HCT116 (cell line): ENCODE results near the gene DIAPH3. TPM values are rescaled to one million over a fixed set of nuclear protein-coding genes. Genes with fewer than 3 reads are reported as not detected.

Experiments
- ATAC-seq: fragments of 200-7000 bp; cut with Tn5 transposase; 2 replicates; pipeline ENCODE4 v1.9.1; 2020; ENCODE audit warnings: mild to moderate bottlenecking, moderate library complexity
- BruUV-seq: library from RNA; stranded (reverse); fragments of 400-500 nt; replicated peaks from 2 replicates; lab custom pipeline; 2021; lab: Mats Ljungman, UMichigan
- CTCF ChIA-PET: fragments of 300-600 bp; sonication (Branson Sonifier 250); formaldehyde crosslinking; loops from one replicate; lab custom pipeline; 2021; ENCODE audit warnings: antibody characterized with exemption; lab: Charles Lee
- POLR2A ChIA-PET: fragments of 300-600, 350-600 bp; sonication (Branson Sonifier 250); formaldehyde crosslinking; loops from one replicate; lab custom pipeline; 2021; ENCODE audit warnings: antibody characterized with exemption; lab: Charles Lee
- RAD21 ChIA-PET, 2 experiments: fragments of 300-600 bp; sonication (Branson Sonifier 250); formaldehyde crosslinking; loops; one replicate each; lab custom pipeline; 2023; ENCODE audit warnings: low total read pairs in 2 of 2; ENCODE audit not compliant: uncharacterized antibody in 2 of 2, unreplicated experiment in 2 of 2, low non-redundant PET in 1 of 2; lab: Charles Lee
- DNase-seq: peaks from one replicate; pipeline ENCODE4 v3.0.0-alpha.2; 2010; ENCODE audit warnings: low read depth, low spot score
- H2AFZ ChIP-seq: fragments of 200-600 bp; shearing (Covaris generic), sonication (generic); 2 replicates; pipeline ENCODE4 v1.6.1; 2017; ENCODE audit warnings: low read depth, mixed run types, mixed read lengths, antibody characterized with exemption, low read length; ENCODE audit not compliant: poor library complexity, severe bottlenecking
- H3K27ac ChIP-seq: 2 replicates; pipeline ENCODE4 v1.5.1; 2012; ENCODE audit warnings: low read depth, low read length
- H3K27me3 ChIP-seq: fragments of 200-600 bp; sonication (generic); 2 replicates; pipeline ENCODE4 v1.6.1; 2016; ENCODE audit warnings: mixed run types, low read length, mixed read lengths; ENCODE audit not compliant: insufficient read depth
- H3K36me3 ChIP-seq, 2 experiments: fragments of 200-500 bp in 1 of 2; fragments of 200-600 bp in 1 of 2; sonication (Bioruptor generic) in 1 of 2; sonication (generic) in 1 of 2; 2 replicates each; pipeline versions ENCODE4 v1.5.1 to v1.6.1; 2014 to 2016; ENCODE audit warnings: low read length in 2 of 2, inconsistent platforms in 1 of 2, mixed read lengths in 1 of 2, mixed run types in 1 of 2; ENCODE audit not compliant: insufficient read depth in 2 of 2, control insufficient read depth in 1 of 2
- H3K4me1 ChIP-seq, 2 experiments: fragments of 200-600 bp in 1 of 2; sonication (generic) in 1 of 2; 2 replicates each; pipeline versions ENCODE4 v1.5.1 to v1.6.1; 2012 to 2017; ENCODE audit warnings: low read length in 2 of 2, inconsistent platforms in 1 of 2, mild to moderate bottlenecking in 1 of 2, mixed read lengths in 1 of 2, mixed run types in 1 of 2, moderate library complexity in 1 of 2; ENCODE audit not compliant: insufficient read depth in 2 of 2, control insufficient read depth in 1 of 2
- H3K4me2 ChIP-seq: fragments of 200-600 bp; sonication (generic); 2 replicates; pipeline ENCODE4 v1.6.1; 2017; ENCODE audit warnings: mixed run types, low read length, mixed read lengths
- H3K4me3 ChIP-seq, 2 experiments: fragments of 200-600 bp in 1 of 2; sonication (generic) in 1 of 2; replicated peaks in 1 of 2; 2 replicates each; pipeline ENCODE4 v1.5.1; 2011 to 2016; ENCODE audit warnings: low read length in 2 of 2, control low read depth in 1 of 2, low read depth in 1 of 2, mild to moderate bottlenecking in 1 of 2, mixed read lengths in 1 of 2, mixed run types in 1 of 2
- H3K79me2 ChIP-seq: fragments of 200-600 bp; sonication (generic); 2 replicates; pipeline ENCODE4 v1.6.1; 2017; ENCODE audit warnings: mild to moderate bottlenecking, mixed run types, low read length, moderate library complexity, mixed read lengths; ENCODE audit not compliant: insufficient read depth
- H3K9ac ChIP-seq: fragments of 200-600 bp; sonication (generic); 2 replicates; pipeline ENCODE4 v1.6.1; 2016; ENCODE audit warnings: low read length, mixed read lengths
- H3K9me2 ChIP-seq: fragments of 200-600 bp; sonication (generic), shearing (Covaris generic); 2 replicates; pipeline ENCODE4 v1.6.1; 2017; ENCODE audit warnings: mixed run types, mild to moderate bottlenecking, moderate library complexity; ENCODE audit not compliant: insufficient read depth
- H3K9me3 ChIP-seq, 2 experiments: fragments of 200-500 bp in 1 of 2; fragments of 200-600 bp in 1 of 2; sonication (Bioruptor generic) in 1 of 2; sonication (generic) in 1 of 2; 2 replicates each; pipeline ENCODE4 v1.6.1; 2014 to 2017; ENCODE audit warnings: low read length in 2 of 2, mixed read lengths in 2 of 2, inconsistent platforms in 1 of 2, low read depth in 1 of 2, mild to moderate bottlenecking in 1 of 2, mixed run types in 1 of 2, moderate library complexity in 1 of 2; ENCODE audit not compliant: control insufficient read depth in 1 of 2, insufficient read depth in 1 of 2
- H4K20me1 ChIP-seq: fragments of 200-600 bp; sonication (generic), shearing (Covaris generic); 2 replicates; pipeline ENCODE4 v1.6.1; 2017; ENCODE audit warnings: mixed run types, mild to moderate bottlenecking, moderate library complexity; ENCODE audit not compliant: insufficient read depth
- CBX3 ChIP-seq: IDR thresholded peaks from 2 replicates; pipeline ENCODE4 v1.6.1; 2012; ENCODE audit warnings: low read depth
- EZH2 ChIP-seq: fragments of 200-600 bp; sonication (generic); IDR thresholded peaks from 2 replicates; pipeline ENCODE4 v1.6.1; 2017; ENCODE audit warnings: antibody characterized with exemption, mixed run types
- POLR2A ChIP-seq: IDR thresholded peaks from 2 replicates; pipeline ENCODE4 v1.7.0; 2011; ENCODE audit warnings: borderline replicate concordance; ENCODE audit not compliant: insufficient read depth, insufficient read length; ENCODE audit errors: extremely low read depth
- POLR2AphosphoS5 ChIP-seq: IDR thresholded peaks from 2 replicates; pipeline ENCODE4 v1.6.1; 2011; ENCODE audit warnings: mild to moderate bottlenecking, low read depth, low read length, moderate library complexity
- RAD21 ChIP-seq: IDR thresholded peaks from 2 replicates; pipeline ENCODE4 v1.6.1; 2012; ENCODE audit warnings: low read depth, mild to moderate bottlenecking
- SRF ChIP-seq: IDR thresholded peaks from 2 replicates; pipeline ENCODE4 v1.6.1; 2012; ENCODE audit warnings: low read depth
- TCF7L2 ChIP-seq: IDR thresholded peaks from 2 replicates; pipeline ENCODE4 v1.7.0; 2011; ENCODE audit warnings: borderline replicate concordance, inconsistent platforms; ENCODE audit not compliant: insufficient read depth, insufficient read length; ENCODE audit errors: extremely low read depth
- intact Hi-C: fragments of 100-400 bp; cut with micrococcal nuclease; formaldehyde crosslinking; loops from 2 replicates; pipeline ENCODE4 v1.10.0; 2022
- total RNA-seq: library from RNA; stranded (reverse); gene quantifications from one replicate; pipeline ENCODE4 v1.2.1, GENCODE V29; 2021; ENCODE audit not compliant: unreplicated experiment
- TF ChIP-seq, protein P1 (sequence below), 3 experiments: fragments of 200-600 bp in 1 of 3; sonication (generic) in 1 of 3; IDR thresholded peaks in 2 of 3; conservative IDR thresholded peaks in 1 of 3; 2 replicates each; pipeline ENCODE4 v1.5.1; 2012 to 2017; ENCODE audit warnings: low read depth in 2 of 3, low read length in 2 of 3, antibody characterized with exemption in 1 of 3, borderline replicate concordance in 1 of 3, control low read depth in 1 of 3, mild to moderate bottlenecking in 1 of 3, mixed read lengths in 1 of 3, mixed run types in 1 of 3, moderate library complexity in 1 of 3; ENCODE audit not compliant: insufficient read depth in 1 of 3
- TF ChIP-seq, protein P2 (sequence below): IDR thresholded peaks from 2 replicates; pipeline ENCODE4 v1.6.1; 2012; ENCODE audit warnings: low read depth

DIAPH3 gene
- total RNA-seq, 1 experiment from 2014 or later = 22.8 TPM

GRCh38 chr13:59681636-59682311 lies 482.0 kb downstream of the DIAPH3 start:
- H4K20me1 ChIP-seq = no peaks in the 10 kb centered on the region
- POLR2A ChIA-PET = no interaction called here
- H3K4me1 ChIP-seq = no peaks in the 10 kb centered on the region
- no peak overlapping the region for H3K4me2 ChIP-seq
- no peaks in the 10 kb centered on the region for H3K27me3 ChIP-seq
- no peaks in the 10 kb centered on the region for H3K9me3 ChIP-seq
- CTCF ChIA-PET = interaction anchor here (0.9 to 4.3 kb wide), 10 partner anchors 10 to 749 kb away, joined by 3 to 28 read pairs (median 6); no protein-coding TSS in a partner anchor
- H3K36me3 ChIP-seq = no peaks in the 10 kb centered on the region
- no peak for TF ChIP-seq POLR2AphosphoS5
- no peak for TF ChIP-seq EZH2
- TF ChIP-seq POLR2A = no peak
- no peak for TF ChIP-seq TCF7L2
- no peak for TF ChIP-seq CBX3
- H3K9ac ChIP-seq = no peak overlapping the region
- H3K79me2 ChIP-seq = no peaks in the 10 kb centered on the region
- DNase-seq (no peak), ATAC-seq (no peak)
- no peak overlapping the region for H3K27ac ChIP-seq
- intact Hi-C loops = loop anchor here (1.0 to 2.0 kb wide), 3 partner anchors 89 to 647 kb away; no protein-coding TSS in a partner anchor
- H2AFZ ChIP-seq = no peak overlapping the region
- no TSS peak for BruUV-seq
- H3K9me2 ChIP-seq = no peaks in the 10 kb centered on the region
- RAD21 ChIA-PET = interaction anchor here in 1 of 2 experiments (1.1 kb wide), 1 partner anchor 90 kb away, joined by 3 read pairs; no protein-coding TSS in a partner anchor
- no peak overlapping the region for H3K4me3 ChIP-seq

DNA sequence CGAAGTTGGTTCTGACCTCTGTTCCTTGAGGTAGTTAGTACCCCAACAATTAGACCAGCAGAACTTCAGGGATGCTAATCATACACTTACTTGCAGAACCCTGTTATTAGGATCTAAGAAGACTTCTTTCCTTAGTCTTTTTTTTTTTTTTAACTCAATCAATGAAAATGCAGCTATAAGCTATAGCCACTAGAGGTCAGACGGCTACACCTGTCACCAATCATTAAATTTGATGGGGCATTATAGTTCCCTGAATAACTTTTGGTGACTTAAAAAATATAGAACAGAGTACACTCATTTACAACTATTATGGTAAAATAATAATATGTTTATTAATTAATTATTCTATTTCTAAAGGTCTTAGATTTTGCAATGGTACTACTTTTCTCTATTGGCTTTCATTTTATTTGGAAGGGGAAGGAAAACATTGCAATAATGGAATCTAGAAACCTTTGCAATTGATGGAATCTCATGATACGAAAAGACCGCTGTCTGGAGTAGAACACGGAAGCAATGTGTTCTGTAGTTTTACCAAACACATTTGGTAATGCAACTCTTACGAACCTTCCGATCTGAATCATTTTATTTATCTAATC lies 483.2 kb downstream of the DIAPH3 start:
- Histone ChIP-seq H3K9me2 (no peaks in the 10 kb centered on the region), H3K9me3 (no peaks in the 10 kb centered on the region), H3K27me3 (no peaks in the 10 kb centered on the region), H3K9ac (no peak overlapping the region), H3K27ac (no peak overlapping the region), H3K79me2 (no peaks in the 10 kb centered on the region), H3K4me3 (no peak overlapping the region), H3K4me1 (no peaks in the 10 kb centered on the region), H3K4me2 (no peak overlapping the region), H3K36me3 (no peaks in the 10 kb centered on the region), H2AFZ (no peak overlapping the region), H4K20me1 (no peaks in the 10 kb centered on the region)
- POLR2A ChIA-PET = no interaction called here
- RAD21 ChIA-PET = interaction anchor here in 1 of 2 experiments (0.9 kb wide), 1 partner anchor 226 kb away, joined by 3 read pairs; no protein-coding TSS in a partner anchor
- DNase-seq (peak; percentile 7), ATAC-seq (no peak)
- TF ChIP-seq, protein P1, sequence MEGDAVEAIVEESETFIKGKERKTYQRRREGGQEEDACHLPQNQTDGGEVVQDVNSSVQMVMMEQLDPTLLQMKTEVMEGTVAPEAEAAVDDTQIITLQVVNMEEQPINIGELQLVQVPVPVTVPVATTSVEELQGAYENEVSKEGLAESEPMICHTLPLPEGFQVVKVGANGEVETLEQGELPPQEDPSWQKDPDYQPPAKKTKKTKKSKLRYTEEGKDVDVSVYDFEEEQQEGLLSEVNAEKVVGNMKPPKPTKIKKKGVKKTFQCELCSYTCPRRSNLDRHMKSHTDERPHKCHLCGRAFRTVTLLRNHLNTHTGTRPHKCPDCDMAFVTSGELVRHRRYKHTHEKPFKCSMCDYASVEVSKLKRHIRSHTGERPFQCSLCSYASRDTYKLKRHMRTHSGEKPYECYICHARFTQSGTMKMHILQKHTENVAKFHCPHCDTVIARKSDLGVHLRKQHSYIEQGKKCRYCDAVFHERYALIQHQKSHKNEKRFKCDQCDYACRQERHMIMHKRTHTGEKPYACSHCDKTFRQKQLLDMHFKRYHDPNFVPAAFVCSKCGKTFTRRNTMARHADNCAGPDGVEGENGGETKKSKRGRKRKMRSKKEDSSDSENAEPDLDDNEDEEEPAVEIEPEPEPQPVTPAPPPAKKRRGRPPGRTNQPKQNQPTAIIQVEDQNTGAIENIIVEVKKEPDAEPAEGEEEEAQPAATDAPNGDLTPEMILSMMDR (IDR thresholded peaks at IDR 0.05 in 2 of 3, conservative IDR thresholded peaks at IDR 0.05 in 1 of 3; ENCODE audit: borderline replicate concordance in 1 of 3, insufficient read depth in 1 of 3, low read depth in 2 of 3, low read length in 2 of 3) = peak; percentile 41 to 73 (median 70); a peak in 5 of 6 replicates
- TF ChIP-seq TCF7L2 (no peak), RAD21 (peak; percentile 55), SRF (no peak)
- TF ChIP-seq, protein P2, sequence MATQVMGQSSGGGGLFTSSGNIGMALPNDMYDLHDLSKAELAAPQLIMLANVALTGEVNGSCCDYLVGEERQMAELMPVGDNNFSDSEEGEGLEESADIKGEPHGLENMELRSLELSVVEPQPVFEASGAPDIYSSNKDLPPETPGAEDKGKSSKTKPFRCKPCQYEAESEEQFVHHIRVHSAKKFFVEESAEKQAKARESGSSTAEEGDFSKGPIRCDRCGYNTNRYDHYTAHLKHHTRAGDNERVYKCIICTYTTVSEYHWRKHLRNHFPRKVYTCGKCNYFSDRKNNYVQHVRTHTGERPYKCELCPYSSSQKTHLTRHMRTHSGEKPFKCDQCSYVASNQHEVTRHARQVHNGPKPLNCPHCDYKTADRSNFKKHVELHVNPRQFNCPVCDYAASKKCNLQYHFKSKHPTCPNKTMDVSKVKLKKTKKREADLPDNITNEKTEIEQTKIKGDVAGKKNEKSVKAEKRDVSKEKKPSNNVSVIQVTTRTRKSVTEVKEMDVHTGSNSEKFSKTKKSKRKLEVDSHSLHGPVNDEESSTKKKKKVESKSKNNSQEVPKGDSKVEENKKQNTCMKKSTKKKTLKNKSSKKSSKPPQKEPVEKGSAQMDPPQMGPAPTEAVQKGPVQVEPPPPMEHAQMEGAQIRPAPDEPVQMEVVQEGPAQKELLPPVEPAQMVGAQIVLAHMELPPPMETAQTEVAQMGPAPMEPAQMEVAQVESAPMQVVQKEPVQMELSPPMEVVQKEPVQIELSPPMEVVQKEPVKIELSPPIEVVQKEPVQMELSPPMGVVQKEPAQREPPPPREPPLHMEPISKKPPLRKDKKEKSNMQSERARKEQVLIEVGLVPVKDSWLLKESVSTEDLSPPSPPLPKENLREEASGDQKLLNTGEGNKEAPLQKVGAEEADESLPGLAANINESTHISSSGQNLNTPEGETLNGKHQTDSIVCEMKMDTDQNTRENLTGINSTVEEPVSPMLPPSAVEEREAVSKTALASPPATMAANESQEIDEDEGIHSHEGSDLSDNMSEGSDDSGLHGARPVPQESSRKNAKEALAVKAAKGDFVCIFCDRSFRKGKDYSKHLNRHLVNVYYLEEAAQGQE = no peak
- no TSS peak for BruUV-seq
- CTCF ChIA-PET = interaction anchor here (0.8 to 4.3 kb wide), 14 partner anchors 8 to 750 kb away, joined by 3 to 28 read pairs (median 5); no protein-coding TSS in a partner anchor
- intact Hi-C loops = loop anchor here (1.0 to 2.0 kb wide), 4 partner anchors 90 to 751 kb away; no protein-coding TSS in a partner anchor
